Measurements from ENCODE around the gene TAS2R5.

The TAS2R5 gene

GRCh38 chr7:141840708-141841107 is 50.7 kb downstream of the TAS2R5 start:
- DNase-seq (ENCODE audit: extremely low read depth, insufficient read length) = no peak
- Histone ChIP-seq H3K4me3 (replicated peaks; ENCODE audit: low read depth, low read length) (no peak overlapping the region), H3K27me3 (replicated peaks; ENCODE audit: control insufficient read depth, insufficient read depth, low read length) (no peaks in the 10 kb centered on the region; the same call in 1 of the 2 replicates), H3K36me3 (ENCODE audit: control insufficient read depth, insufficient read depth, low read length) (no peaks in the 10 kb centered on the region)
- no peak for TF ChIP-seq CTCF (IDR thresholded peaks at IDR 0.05; ENCODE audit: insufficient read depth, low read length, poor library complexity, severe bottlenecking)
